GM19324 (cell line): Measurements from ENCODE around the gene SYNE2.

Experiments
- ATAC-seq: cut with Tn5 transposase; IDR thresholded peaks from one replicate; pipeline ENCODE4 v1.9.1; 2021; ENCODE audit warnings: mild to moderate bottlenecking, moderate library complexity; ENCODE audit not compliant: unreplicated experiment, low FRiP score

The SYNE2 gene

GRCh38 chr14:63909984-63910383, 57.2 kb downstream of the SYNE2 start:
- no peak for ATAC-seq

- no peak for ATAC-seq
Measured at GRCh38 chr14:63910583-63911363, 58.0 kb downstream of the SYNE2 start.

GRCh38 chr14:63911404-63911803, 58.6 kb downstream of the SYNE2 start:
- ATAC-seq, result no peak

- ATAC-seq, result no peak
Measured at GRCh38 chr14:63912286-63912685, 59.5 kb downstream of the SYNE2 start.

GRCh38 chr14:63918411-63918810, 65.6 kb downstream of the SYNE2 start:
- ATAC-seq, result no peak

GRCh38 chr14:63922696-63923421, 70.1 kb downstream of the SYNE2 start:
- no peak for ATAC-seq

GRCh38 chr14:63923422-63923752, 70.6 kb downstream of the SYNE2 start:
- ATAC-seq, result no peak

- no peak for ATAC-seq
Measured at GRCh38 chr14:63924375-63924774, 71.6 kb downstream of the SYNE2 start.

GRCh38 chr14:63926641-63927040, 73.8 kb downstream of the SYNE2 start:
- no peak for ATAC-seq

GRCh38 chr14:63928744-63929174, 76.0 kb downstream of the SYNE2 start:
- no peak for ATAC-seq

- no peak for ATAC-seq
Measured at GRCh38 chr14:63933110-63933509, 80.3 kb downstream of the SYNE2 start.

- no peak for ATAC-seq
Measured at GRCh38 chr14:63933711-63934110, 80.9 kb downstream of the SYNE2 start.

- ATAC-seq, result no peak
Measured at GRCh38 chr14:63938198-63939005, 85.6 kb downstream of the SYNE2 start.

GRCh38 chr14:63939006-63939270, 86.1 kb downstream of the SYNE2 start:
- no peak for ATAC-seq

GRCh38 chr14:63940387-63940786, 87.6 kb downstream of the SYNE2 start:
- ATAC-seq, result no peak

- no peak for ATAC-seq
Measured at GRCh38 chr14:63941023-63941422, 88.2 kb downstream of the SYNE2 start.

- ATAC-seq, result no peak
Measured at GRCh38 chr14:63949696-63950095, 96.9 kb downstream of the SYNE2 start.

- ATAC-seq, result no peak
Measured at GRCh38 chr14:63951021-63951420, 98.2 kb downstream of the SYNE2 start.

- ATAC-seq, result no peak
Measured at GRCh38 chr14:63951429-63951828, 98.6 kb downstream of the SYNE2 start.

GRCh38 chr14:63952053-63952932, 99.5 kb downstream of the SYNE2 start:
- ATAC-seq, result no peak
